GM19099 (cell line): ENCODE data around the gene NEK6.

Experiments used
- POLR2A ChIP-seq: IDR thresholded peaks from 3 replicates; pipeline ENCODE4 v1.6.1; 2011; ENCODE audit warnings: low read depth; ENCODE audit not compliant: insufficient read length; ENCODE audit errors: extremely low read depth

Gene NEK6

DNA sequence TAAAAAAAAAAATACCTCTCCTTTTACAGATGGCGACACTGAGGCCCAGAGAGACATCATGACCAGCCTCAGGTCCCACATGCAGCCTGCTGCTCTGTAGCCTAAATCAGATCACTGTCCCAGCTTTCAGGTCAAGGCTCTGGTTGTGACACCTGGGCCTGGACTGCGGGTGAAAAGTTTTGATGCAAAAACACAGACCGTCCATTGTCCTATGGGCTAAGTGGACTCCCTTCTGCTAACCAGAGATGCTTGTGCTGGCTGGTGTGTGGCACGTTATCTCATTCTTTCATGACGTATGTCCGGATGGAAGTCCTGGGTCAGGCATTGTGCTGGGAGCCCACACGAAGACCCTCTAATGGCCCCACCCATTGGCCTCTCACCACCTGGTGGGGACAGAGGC lies 7.8 kb downstream of the NEK6 start:
- no peak for TF ChIP-seq POLR2A

DNA sequence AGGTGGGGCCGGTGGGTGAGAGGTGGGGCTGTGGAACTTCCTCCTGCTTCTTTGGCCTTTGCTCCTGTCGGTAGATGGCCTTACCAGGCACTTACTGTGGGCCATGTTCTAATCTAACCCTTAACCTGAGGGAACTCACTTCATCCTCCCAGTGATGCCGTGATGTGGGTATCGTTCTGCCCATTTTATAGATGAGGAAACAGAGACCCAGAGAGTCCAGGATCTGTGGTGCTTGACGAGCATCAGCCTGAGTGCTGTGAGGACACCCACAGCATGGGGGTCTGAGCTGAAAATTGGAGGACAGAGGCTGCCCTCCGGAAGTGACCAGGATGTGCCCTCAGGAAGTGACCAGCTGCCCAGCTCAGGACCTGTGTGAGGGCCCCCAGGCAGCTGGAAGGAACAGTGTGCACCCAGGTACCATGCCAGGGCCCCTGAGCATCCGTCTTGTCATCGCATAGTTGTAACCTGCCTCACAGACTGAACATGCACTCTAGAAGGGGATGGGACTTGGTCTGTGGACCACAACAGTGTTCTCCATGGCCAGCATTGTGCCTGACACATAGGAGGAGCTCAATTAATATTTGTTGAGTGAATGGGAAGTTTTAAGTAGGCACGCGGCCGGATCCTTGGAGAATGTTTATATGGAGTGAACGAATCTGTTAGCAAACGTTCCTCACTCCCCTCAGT lies 8.5 kb downstream of the NEK6 start:
- no peak for TF ChIP-seq POLR2A

DNA sequence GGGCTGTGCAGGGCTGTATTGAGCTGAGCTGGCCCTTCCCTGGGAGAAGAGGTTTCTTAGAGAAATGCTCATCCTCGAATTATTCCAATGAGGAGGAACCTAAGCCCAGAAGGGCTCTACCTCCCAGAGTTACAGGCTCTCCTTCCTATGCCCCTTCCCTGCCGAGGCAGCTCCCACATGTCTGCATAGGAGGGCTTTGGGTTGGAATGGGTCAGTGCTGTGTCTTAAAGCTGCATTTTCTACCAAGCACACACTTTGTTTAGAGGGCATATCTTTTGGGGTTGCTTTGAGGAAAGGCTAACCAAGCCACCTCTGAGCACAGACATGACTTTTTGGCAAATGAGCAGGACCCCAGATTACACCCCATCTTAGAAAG lies 9.1 kb downstream of the NEK6 start:
- TF ChIP-seq POLR2A: no peak

DNA sequence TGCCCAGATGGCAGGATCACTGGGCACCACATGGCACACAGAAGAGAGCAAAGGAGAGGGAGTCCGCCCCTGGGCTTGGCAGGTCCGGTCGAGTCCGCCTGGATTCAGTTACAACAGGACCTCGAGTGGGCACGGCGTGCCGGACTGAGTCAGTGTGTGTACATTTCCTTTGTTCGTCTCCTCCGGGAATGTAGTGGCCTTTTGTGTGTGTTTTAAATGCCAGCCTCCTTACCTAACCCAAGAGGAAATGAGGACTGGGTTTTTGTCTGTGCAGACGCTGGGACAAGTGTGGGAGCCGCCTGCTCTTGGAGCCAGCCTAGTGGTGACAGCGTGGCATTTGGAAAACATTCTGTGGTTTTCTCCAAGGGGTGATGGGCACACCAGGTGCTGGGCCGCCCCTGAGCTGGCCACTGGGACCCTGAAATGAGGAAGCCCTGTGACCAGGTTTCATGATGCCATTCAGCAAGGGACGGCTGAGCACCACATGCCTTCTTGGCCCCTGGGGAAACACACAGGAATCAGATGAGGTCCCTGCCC lies 9.6 kb downstream of the NEK6 start:
- no peak for TF ChIP-seq POLR2A

DNA sequence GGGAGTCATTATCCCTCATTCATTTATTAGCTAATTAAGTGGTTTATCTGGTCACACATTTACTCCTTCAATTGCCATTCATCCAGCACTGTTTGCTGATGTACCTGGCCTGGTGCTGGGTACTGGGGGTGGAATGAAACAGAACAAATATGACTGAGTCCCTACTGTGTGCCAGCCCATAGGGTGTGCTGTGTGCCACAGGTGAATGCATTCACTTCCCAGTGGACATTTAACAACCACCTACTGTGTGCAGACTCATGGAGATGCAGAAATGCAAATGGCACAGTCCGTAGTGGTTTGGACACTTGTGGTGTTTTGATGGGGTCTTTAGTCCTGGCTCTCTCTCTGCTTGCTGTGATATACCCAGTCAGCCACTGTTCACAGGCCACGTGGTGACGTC lies 10.5 kb downstream of the NEK6 start:
- TF ChIP-seq POLR2A: no peak

DNA sequence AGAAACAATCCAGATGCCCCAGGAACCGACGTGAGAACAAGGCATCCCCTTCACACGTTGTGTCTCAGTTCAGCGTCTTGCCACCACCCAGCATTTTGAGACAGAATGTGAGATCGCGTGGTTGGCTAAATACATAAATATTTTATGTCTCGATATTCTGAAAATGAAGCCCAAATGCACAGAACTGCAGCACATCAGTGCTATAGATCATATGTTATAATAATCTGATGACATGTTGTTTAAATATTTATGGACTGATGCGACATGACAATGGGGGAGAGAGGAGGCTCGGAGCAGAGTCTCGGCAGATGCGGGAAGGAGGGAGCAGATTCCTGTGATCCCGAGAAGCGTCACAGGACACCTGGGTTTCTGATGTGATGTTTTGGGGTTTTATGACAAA lies 10.9 kb downstream of the NEK6 start:
- TF ChIP-seq POLR2A: no peak

DNA sequence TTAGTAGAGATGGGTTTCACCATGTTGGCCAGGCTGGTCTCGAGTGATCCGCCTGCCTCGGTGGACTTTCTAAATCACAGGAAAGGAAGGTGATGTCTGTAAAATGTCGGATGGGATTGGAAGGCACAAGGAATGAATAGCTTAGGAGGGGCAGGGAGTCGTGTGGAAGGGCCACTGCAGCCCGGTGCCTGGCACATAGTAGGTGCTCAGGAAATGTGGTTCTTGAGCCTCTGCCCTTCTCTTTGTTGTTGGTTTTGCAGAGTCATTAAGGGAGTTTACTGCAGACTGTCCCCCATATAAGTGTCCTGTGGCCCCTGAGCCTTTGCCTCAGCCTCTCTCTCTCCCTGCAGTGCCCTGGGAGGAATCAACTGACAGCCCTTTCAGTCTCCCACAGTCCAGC lies 11.8 kb downstream of the NEK6 start:
- TF ChIP-seq POLR2A: no peak

DNA sequence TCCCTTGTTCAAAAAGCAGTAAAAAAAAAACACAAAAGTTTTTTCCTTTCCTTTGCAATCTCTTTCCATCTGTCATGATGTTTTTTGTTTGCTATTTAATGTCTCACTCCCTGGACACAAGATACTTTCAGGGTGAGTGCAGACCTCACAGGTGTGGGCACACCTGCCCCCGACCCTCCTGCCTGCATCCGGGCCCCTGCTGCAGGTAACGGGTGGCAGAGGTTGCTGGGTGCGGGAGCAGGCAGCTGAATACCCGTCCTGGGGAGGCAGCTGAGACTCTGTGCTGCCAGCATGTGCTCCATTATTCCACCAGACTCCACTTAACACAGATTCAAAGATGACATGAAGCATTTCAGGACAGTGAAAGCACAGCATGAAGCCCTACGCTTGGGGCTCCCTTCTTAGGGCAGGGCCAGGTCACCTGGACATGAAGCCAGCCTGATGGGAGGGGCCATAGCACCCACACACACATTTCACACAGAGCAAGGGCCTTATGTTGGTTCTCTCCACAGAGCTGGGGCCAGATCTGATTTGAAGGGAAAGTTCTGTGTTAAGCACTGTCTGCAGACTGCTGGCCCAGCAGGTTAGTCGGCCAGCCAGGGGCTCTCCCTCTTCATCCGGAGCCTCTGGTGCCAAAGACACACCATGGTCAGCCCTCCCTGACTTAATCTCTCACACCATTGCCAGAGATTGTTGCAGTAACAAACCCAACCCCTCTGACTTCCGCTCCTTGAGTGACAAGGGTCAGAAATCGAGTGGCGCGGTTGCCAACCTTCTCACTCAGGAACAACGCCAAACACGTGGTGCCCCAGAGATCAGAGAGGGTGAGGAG lies 13.0 kb downstream of the NEK6 start:
- TF ChIP-seq POLR2A: no peak

DNA sequence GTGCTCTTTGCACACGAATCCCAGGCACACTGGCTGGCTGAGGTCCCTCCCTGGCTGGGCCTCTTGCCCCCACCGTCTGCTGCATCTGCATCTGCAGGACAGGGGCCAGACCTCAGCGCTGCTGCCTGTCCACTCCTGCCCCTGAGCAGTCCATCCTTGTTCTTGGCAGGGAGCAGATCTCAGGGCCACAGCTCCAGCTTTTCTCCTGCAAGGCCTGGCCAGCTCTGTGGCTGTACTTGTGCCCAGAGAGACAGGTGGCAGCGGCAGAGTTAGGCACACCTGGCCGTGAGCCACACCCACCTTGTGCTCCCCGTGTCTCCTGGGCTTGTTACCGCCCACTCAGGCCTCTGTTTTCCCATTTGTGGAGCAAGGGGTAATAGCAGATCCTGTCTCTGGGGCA lies 13.9 kb downstream of the NEK6 start:
- no peak for TF ChIP-seq POLR2A

DNA sequence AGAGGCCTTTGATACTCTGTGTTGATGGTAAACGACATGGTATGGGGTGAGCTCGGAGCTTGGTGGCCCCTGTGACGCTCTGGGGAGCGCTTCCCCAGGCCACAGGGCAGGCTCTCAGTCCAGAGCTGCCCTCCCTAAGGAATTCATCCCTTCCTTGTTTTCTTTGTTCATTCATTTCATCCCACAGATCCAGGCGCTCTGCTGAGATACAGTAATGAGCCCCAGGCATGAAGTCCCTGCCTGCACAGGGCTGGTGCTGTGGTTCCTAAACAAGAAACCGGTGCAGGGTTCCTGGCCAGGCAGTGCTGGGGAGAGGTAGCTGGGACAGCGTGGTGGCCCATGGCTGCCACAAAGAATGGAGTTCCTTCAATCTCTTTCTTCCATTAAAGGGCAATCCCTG lies 14.4 kb downstream of the NEK6 start:
- TF ChIP-seq POLR2A: no peak

DNA sequence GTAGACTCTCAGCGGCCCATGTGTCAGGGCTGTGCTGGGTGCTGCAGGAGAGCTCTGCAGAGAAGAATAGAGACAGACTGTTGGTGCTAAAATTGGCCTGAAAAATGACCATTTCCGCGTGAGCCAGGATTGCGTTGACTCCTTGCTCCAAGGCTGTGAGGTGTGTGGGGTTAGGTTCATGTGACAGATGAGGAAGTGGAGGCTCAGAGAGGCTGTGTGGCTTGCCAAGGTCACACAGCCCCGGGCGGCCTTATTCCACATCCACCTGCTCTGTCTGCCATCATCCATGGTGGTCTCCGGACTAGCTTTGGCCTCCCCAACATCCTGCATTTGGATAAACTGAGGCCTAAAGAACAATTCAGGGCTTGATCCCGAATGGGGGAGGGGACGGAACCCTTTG lies 15.2 kb downstream of the NEK6 start:
- TF ChIP-seq POLR2A: no peak

DNA sequence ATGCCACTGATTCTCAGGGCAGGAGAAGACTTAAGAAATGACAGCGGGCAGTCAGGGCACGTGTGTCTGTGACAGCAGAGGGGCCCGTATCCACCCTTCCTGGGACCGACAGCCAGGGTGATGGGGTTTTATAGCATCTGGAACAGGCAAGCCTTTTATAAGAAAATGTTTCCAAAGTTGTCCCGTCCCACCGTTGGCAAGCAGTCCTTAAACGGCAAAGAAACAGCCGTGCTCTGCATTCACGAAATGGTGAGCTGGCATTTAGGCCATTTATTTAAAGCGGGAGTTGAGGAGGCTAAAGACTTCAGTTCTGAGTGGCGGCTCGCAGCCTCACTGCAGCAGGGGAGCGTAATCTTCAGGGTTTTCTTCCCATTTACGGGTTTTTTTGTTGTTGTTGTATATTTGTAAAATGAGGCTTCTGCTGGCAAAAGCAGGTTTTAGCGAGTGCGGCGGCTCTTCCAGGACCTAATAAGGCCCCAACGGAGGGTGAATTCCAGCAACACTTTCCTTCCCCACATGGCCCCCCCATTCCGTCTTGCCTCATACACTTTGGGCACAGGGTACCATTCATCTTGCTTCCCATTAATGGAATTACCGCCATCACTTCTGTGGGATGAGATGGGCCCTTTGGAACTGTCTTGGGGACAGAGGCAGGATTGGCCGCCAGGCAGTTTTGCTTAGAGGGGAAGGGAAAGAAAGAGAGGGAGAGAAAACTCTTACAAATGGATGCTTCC lies 15.8 kb downstream of the NEK6 start:
- no peak for TF ChIP-seq POLR2A

DNA sequence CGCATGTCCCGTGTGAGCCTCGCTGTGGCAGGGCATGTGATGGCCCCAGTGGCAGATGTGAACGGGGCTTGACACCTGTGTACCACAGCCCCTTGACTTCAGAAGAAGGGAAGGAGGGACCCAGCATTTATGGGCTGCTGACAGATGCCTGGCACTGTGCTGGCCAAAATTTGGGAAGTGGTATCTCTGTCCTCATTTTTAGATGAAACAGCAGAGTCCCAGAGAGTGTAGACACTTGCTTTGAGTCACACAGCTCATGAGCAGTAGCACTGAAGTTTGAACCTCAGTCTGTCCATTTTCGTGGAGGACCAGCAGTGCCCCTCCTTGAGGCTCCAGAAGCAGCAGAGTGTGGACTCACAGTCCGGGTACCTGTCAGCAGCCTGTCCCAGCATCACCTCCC lies 16.5 kb downstream of the NEK6 start:
- TF ChIP-seq POLR2A: no peak

DNA sequence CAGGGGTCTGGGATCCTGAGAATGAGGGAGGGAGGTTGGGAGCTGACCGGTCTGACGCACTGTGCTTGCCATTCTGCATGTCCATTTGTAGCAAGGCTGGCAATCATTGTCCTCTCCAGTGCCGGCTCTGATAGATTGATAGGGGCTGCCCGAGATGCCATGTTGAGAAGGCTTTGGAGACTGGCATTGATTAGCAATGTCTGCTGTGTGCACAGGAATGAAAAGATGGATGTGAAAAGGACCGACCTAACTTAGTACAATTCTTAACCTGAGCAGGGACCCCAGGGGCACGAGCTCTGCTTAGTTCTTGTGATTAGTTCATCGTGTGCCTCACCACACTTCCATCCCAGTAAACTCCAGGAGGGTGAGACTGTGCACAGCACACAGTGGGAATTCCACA lies 17.0 kb downstream of the NEK6 start:
- TF ChIP-seq POLR2A: no peak

DNA sequence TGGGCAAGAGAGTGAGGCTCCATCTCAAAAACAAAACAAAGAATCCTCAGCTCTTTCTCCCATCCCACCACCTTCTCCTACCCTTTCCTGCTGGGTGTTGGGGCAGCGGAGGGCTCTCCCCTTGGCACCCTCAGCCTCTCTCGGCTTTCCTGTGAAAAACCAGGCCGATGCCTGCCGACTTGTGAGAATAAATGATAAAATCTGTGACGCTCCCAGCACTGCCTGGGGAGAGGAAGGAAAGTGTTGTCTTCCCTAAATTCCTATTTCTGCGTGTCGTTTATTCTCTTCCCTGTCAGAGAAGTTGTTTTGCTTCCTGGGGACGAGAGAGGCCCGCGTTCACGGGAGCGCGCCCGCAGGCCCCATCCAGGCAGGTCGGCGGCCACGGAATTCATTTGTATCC lies 19.7 kb downstream of the NEK6 start:
- TF ChIP-seq POLR2A: no peak
